Motor neuron (in vitro differentiated cells): ENCODE measurements around the gene PACSIN1. TPM values are rescaled to one million over a fixed set of nuclear protein-coding genes. Genes with fewer than 3 reads are reported as not detected.

Experiments
- ATAC-seq, 8 experiments: fragments of 200-7000 bp; cut with Tn5 transposase; replicated peaks in 6 of 8; 2 replicates each; pipeline ENCODE4 v1.8.0; 2021; ENCODE audit warnings: mild to moderate bottlenecking in 8 of 8, moderate library complexity in 8 of 8
- H3K27ac ChIP-seq, 2 donors: fragments of 250-450 bp; sonication (Bioruptor Pico); 2 replicates each; pipeline ENCODE4 v1.9.0; 2021; ENCODE audit warnings: antibody characterized with exemption in 2 of 2, mild to moderate bottlenecking in 2 of 2, moderate library complexity in 1 of 2
- H3K4me1 ChIP-seq, 2 donors: fragments of 250-450 bp; sonication (Bioruptor Pico); replicated peaks in 1 of 2; 2 replicates each; pipeline ENCODE4 v1.6.1; 2021; ENCODE audit warnings: antibody characterized with exemption in 2 of 2, mild to moderate bottlenecking in 2 of 2, moderate library complexity in 1 of 2
- H3K4me3 ChIP-seq, 5 donors: fragments of 250-450 bp; sonication (Bioruptor Pico); 2 replicates each; pipeline ENCODE4 v1.9.0; 2021; ENCODE audit warnings: antibody characterized with exemption in 5 of 5, mild to moderate bottlenecking in 5 of 5, moderate library complexity in 4 of 5
- WGBS, 10 experiments: fragments of 450-650 bp; shearing (Covaris generic); methylation state at CpG; one replicate each; pipeline ENCODE4 v1.0.0; 2022; 5-methylcytosine and 5-hydroxymethylcytosine counted together
- in situ Hi-C, 9 experiments: fragments of 400-800 bp; cut with MboI; loops; one replicate each; pipeline ENCODE4 v1.15.0; 2021; ENCODE audit warnings: low sequenced_read_pairs in 9 of 9, low pct_unique_long_range_greater_than_20kb in 2 of 9; ENCODE audit not compliant: unreplicated experiment in 9 of 9
- total RNA-seq, 8 experiments: library from RNA; unstranded; fragments of 300-600 nt; gene quantifications; 2 replicates each; pipeline versions ENCODE4 v1.2.3 to v1.2.4, GENCODE V29; 2022

Gene PACSIN1
- total RNA-seq, 8 experiments from 2014 or later = 0.61 to 4.7 (median 1.3) TPM

- in situ Hi-C loops = no loop called here
- 0 to 37% (median 23%) methylated on average over 1 to 16 of the region's 34 CpGs; no CpG with 5 or more reads in 5 of the 10 experiments for WGBS, 10 experiments
- peak overlapping the region; percentile 46 to 64 for H3K27ac ChIP-seq
- H3K4me3 ChIP-seq = peak overlapping the region; percentile 11 to 28 (median 19)
- ATAC-seq = peak; percentile 79 to 97 (median 96)
- peaks cover 36 to 43% of the 10 kb centered on the region in 2 donors for H3K4me1 ChIP-seq
These were observed 49.0 kb downstream of the PACSIN1 start for GRCh38 chr6:34514593-34515472.

DNA sequence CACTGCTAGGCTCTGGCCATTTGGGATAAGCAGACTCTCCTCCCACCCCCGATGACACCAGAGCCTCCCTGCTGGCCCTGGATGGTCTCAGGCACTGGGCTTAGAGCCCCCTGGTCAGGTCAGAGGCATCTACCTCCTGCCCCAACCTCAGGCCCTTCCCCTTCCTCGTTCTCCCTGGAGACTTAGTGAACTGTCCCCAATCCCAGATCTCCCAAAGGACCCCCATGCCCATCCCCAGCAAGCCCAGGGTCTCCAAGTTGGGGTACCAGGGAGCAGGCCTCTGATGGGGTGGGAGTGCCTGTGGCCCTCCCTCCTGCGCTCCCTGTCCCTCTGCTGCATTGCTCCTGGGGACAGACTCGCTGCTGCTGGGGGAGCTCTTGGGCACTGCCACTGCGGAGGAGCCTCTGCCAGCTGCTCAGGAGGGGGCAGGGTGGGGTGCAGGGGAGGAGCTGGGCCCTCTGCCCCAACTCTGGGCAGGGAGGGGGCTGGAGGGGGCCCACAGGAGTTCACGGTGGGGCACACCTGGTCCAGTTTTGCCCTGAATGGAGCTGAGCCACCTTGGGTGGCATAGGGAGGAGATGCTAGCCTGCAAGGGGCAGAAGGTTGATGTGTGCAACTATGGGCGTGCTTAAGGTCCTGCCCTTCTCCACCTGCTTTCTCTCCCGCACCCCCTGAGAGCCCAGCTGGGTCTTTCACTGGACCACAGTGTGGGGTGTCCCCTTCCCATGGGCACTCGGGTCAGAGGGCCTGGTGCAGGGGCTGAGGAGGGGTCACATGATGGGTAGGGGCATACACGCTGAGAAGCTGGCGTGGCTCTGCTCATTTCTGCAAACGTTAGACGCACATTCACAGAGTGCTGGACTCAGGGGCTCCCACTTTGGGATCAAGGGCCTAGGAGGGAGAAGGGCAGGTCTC, 49.9 kb downstream of the PACSIN1 start:
- Histone ChIP-seq H3K4me3 (no peak overlapping the region), H3K27ac (no peak overlapping the region), H3K4me1 (peaks cover 36 to 43% of the 10 kb centered on the region in 2 donors)
- in situ Hi-C loops = no loop called here
- 11 to 93% methylated on average over 1 to 3 of the region's 13 CpGs; no CpG with 5 or more reads in 8 of the 10 experiments for WGBS, 10 experiments
- no peak for ATAC-seq

DNA sequence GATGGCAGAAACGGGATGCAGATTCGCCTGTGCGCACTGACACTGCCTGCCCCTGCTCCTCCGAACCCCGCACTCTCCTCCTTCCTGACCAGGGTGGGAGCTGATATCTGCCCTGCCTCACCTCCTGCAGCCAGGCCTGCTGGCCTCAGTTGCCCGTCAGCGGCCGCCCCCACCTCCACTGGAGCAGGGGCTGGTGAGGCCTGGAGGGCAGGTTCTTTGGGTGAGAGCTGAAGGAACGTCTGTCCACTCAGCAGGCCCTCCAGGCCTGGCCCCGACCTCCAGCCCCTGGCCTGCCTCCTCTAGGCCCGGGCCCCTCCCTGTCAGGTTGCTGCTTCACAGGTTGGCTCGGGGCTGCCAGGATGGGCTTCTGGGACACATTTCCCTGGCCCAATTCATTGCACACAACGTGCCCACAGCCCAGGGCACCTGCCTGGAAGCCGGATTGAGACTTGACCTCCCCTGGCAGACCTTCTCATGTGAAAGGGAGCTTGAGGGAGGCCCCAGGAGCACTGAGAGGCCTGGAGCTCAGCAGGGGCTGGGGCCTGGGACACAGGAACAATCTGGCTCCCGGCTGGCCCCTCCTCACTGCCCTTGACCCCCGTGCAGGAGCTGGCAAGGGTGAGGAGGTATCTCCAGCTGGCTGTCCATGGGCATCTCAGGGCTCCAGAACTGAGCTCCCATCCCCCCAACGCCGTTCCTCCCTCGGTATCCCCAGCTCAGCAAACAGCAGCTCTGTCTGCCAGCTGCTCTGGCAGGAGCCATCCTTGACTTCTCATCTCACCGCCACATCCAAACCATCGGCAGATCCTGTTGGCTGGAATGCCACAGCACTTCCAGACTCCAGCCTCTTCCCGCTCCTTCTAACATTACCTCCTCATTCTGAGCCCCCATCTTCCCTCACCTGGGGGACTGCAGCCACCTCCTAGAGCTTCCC, 50.8 kb downstream of the PACSIN1 start:
- no peak overlapping the region for H3K4me3 ChIP-seq
- ATAC-seq = no peak
- H3K27ac ChIP-seq = no peak overlapping the region
- 42 to 100% (median 81%) methylated on average over 1 to 13 of the region's 22 CpGs; no CpG with 5 or more reads in 5 of the 10 experiments for WGBS, 10 experiments
- H3K4me1 ChIP-seq = peaks cover 36 to 43% of the 10 kb centered on the region in 2 donors
- in situ Hi-C loops = no loop called here

- H3K4me1 ChIP-seq = peaks cover 33 to 38% of the 10 kb centered on the region in 2 donors
- no peak for ATAC-seq
- no peak overlapping the region for H3K4me3 ChIP-seq
- in situ Hi-C loops = no loop called here
- H3K27ac ChIP-seq = no peak overlapping the region
- WGBS, 10 experiments = 20 to 67% methylated on average over 1 of the region's 4 CpGs; no CpG with 5 or more reads in 8 of the 10 experiments
These were observed 51.6 kb downstream of the PACSIN1 start for GRCh38 chr6:34517461-34517881.

DNA sequence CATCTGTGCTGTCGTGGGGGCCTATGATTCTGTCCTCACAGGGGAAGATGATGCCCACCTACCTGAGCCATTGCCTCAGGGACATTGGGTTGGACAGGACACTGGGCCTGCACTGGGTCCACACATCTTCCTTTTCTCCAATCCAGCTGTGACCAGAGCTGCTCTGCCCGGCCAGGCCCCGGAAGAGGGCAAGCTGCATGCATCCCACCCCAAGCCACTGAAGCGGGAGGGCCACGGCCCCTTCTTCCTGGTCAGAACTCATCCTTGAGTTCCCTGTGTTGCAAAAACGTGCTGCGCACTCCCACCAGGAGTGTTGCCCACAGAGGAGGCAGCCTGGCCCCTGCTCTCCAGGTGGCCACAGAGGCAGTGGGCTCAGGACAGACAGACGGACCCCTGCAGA, 52.1 kb downstream of the PACSIN1 start:
- in situ Hi-C loops = no loop called here
- WGBS, 10 experiments = 0 to 60% (median 33%) methylated on average over 1 of the region's 8 CpGs; no CpG with 5 or more reads in 7 of the 10 experiments
- H3K27ac ChIP-seq = no peak overlapping the region
- no peak for ATAC-seq
- H3K4me3 ChIP-seq = no peak overlapping the region
- H3K4me1 ChIP-seq = peaks cover 28 to 33% of the 10 kb centered on the region in 2 donors

GRCh38 chr6:34518669-34519365, 52.9 kb downstream of the PACSIN1 start:
- H3K27ac ChIP-seq = no peak overlapping the region
- no peak overlapping the region for H3K4me3 ChIP-seq
- in situ Hi-C loops = no loop called here
- peaks cover 20 to 24% of the 10 kb centered on the region in 2 donors for H3K4me1 ChIP-seq
- ATAC-seq = no peak
- WGBS, 10 experiments = 29 to 93% (median 43%) methylated on average over 1 to 2 of the region's 4 CpGs; no CpG with 5 or more reads in 5 of the 10 experiments

- 40 to 73% (median 59%) methylated on average over 1 to 2 of the region's 8 CpGs; no CpG with 5 or more reads in 6 of the 10 experiments for WGBS, 10 experiments
- in situ Hi-C loops = no loop called here
- no peak overlapping the region for H3K4me3 ChIP-seq
- peaks cover 11 to 15% of the 10 kb centered on the region in 2 donors for H3K4me1 ChIP-seq
- ATAC-seq = no peak
- no peak overlapping the region for H3K27ac ChIP-seq
These were observed 54.2 kb downstream of the PACSIN1 start for GRCh38 chr6:34519971-34520644.

- 64 to 100% (median 80%) methylated on average over 1 to 11 of the region's 24 CpGs; no CpG with 5 or more reads in 3 of the 10 experiments for WGBS, 10 experiments
- no peak overlapping the region for H3K4me3 ChIP-seq
- no peak overlapping the region for H3K27ac ChIP-seq
- no peak for ATAC-seq
- in situ Hi-C loops = no loop called here
- H3K4me1 ChIP-seq = peaks cover 3 to 7% of the 10 kb centered on the region in 2 donors
These were observed 55.0 kb downstream of the PACSIN1 start for GRCh38 chr6:34520645-34521462.

DNA sequence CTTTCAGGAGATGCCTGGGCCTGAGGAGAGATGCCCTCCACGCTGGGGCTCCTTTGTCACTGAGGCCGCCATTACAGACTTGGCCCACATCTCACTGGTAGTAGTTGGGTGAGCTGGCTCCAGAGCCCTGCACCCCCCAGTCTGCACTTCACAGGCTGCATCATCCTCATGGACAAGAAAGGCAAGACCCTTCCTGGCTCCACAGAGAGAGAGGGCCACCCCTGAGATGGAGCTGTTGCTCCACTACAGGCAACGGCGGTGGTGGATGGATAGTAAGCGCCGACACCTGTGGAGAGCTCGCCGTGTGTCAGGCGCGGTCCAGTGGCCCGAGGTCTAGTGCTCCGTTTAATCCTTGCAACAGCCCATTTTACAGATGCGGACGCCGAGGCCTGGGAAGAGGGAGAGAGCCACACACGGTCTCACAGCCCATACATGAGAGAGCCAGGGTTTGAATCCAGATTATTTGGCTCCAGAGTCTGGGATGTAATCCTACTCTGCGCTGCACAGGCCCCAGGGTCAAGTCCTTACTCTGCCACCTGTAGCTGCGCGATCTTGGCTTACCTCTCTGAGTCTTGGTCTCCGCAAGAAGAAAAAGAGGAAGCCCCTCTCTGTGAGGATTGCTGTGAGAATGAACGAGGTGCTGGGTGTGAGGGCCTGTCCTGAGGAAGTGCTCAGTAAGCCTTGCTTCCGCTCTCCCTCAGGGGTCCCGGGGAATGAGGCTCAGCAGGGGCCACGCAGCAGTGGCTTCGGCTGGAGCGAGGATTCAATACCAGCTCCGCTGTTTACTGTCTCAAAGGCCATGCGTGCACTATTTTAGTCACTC, 55.8 kb downstream of the PACSIN1 start:
- Histone ChIP-seq H3K4me3 (no peak overlapping the region), H3K27ac (no peak overlapping the region), H3K4me1 (peaks cover 2 to 4% of the 10 kb centered on the region in 2 donors)
- in situ Hi-C loops = no loop called here
- no peak for ATAC-seq
- 0 to 100% (median 89%) methylated on average over 1 to 24 of the region's 28 CpGs; no CpG with 5 or more reads in 1 of the 10 experiments for WGBS, 10 experiments

DNA sequence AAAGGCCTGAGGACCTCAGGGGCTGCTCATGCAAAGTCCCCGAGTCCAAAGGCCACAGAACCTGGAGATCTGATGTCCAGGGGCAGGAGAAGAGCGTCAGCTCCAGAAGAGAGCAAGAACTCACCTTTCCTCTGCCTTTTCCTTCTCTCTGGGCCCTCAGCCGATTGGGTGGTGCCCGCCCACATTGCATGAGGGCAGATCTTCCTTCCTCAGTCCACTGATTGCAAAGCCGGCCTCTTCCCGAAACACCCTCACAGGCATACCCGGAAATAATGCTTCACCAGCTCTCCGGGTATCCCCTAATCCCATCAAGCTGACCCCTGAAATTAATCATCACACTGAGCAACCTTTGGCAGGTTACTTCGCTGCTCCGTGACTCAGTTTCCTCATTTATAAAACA, 56.9 kb downstream of the PACSIN1 start:
- Histone ChIP-seq H3K27ac (no peak overlapping the region), H3K4me3 (no peak overlapping the region), H3K4me1 (peaks cover 3 to 4% of the 10 kb centered on the region in 2 donors)
- no peak for ATAC-seq
- in situ Hi-C loops = no loop called here
- WGBS, 10 experiments = 69 to 90% (median 79%) methylated on average over 2 to 7 of the region's 10 CpGs; no CpG with 5 or more reads in 4 of the 10 experiments
